Prostate gland (tissue), 2 donors: Measurements from ENCODE around the gene FLOT1.

ENCODE experiments used
- POLR2A ChIP-seq: fragments of 450-650 bp; IDR thresholded peaks from one replicate; pipeline ENCODE4 v1.6.1; 2016; ENCODE audit warnings: antibody characterized with exemption, mild to moderate bottlenecking
- POLR2AphosphoS5 ChIP-seq: sonication (generic); formaldehyde crosslinking; IDR thresholded peaks from one replicate; pipeline ENCODE4 v1.6.1; 2017; ENCODE audit warnings: antibody characterized with exemption
- TF ChIP-seq, protein P1 (sequence below), 4 experiments: fragments of 200-600 bp in 2 of 4; fragments of 450-650 bp in 2 of 4; sonication (generic) in 2 of 4; IDR thresholded peaks; 1 replicate in 3 of 4; 2 replicates in 1 of 4; pipeline ENCODE4 v1.5.1; 2016 to 2019; ENCODE audit warnings: antibody characterized with exemption in 4 of 4, mild to moderate bottlenecking in 2 of 4, moderate library complexity in 2 of 4

DNA sequence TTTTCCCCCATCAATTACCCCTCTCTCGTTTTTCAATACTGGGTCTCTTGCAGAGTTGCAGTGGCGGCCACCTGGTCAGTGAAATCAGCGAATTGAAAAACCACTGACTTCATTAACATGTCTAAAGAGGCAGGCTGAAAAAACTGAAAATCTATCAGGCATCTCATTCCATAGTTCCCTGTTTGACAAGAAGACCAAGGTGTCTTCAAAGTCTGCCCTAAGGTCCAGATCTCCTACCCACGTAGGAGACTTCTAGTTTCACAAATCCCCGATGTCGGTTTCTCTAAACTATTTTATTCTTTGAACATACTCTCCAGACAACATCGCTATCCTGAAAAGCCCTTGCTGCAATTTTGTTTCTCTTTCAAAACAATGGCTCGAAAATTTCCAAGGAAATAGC, 23.1 kb downstream of the FLOT1 start:
- TF ChIP-seq POLR2AphosphoS5 (no peak), POLR2A (no peak)
- TF ChIP-seq, protein P1, sequence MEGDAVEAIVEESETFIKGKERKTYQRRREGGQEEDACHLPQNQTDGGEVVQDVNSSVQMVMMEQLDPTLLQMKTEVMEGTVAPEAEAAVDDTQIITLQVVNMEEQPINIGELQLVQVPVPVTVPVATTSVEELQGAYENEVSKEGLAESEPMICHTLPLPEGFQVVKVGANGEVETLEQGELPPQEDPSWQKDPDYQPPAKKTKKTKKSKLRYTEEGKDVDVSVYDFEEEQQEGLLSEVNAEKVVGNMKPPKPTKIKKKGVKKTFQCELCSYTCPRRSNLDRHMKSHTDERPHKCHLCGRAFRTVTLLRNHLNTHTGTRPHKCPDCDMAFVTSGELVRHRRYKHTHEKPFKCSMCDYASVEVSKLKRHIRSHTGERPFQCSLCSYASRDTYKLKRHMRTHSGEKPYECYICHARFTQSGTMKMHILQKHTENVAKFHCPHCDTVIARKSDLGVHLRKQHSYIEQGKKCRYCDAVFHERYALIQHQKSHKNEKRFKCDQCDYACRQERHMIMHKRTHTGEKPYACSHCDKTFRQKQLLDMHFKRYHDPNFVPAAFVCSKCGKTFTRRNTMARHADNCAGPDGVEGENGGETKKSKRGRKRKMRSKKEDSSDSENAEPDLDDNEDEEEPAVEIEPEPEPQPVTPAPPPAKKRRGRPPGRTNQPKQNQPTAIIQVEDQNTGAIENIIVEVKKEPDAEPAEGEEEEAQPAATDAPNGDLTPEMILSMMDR (IDR thresholded peaks at IDR 0.05) = no peak
